Measurements from ENCODE around the gene PHOX2B.
"Not testable (repeated sequence)": the region's sequence is repeated elsewhere in the genome, so short reads cannot be mapped to it uniquely, and the experiment has no call there.

PHOX2B gene

DNA sequence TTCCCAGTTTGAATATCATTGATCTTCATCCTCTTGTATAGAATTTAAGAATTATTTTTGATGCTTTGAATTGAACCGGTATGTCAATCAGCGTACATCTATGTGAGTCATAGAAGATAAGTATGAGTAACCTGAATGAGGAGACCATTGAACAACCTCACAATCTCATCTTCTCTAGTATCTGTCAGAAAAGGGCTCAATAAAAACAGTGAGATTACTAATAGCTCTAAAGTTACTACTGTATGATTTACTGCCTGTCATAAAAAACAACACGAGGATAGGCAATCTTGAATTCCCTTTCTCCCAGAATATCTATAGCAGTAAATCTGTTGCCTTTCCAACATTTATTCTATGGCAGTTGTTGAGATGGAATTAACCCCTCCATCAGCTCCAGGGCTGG, 36.1 kb downstream of the PHOX2B start:
- peak; percentile 8 for DNase-seq (ENCODE audit: low read depth)

DNA sequence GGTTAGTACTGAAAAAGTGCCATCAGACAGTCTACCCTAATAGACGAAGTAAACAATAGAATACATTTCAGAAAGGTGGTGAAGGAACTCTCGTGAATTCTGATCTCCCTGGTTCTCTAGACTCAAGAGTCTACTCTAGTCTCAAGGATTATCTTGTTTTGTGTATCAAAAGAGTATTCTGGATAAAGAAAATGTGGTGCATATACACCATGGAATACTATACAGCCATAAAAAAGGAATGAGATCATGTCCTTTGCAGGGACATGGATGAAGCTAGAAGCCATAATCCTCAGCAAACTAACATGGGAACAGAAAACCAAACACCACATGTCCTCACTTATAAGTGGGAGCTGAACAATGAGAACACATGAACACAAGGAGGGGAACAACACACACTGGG, 36.9 kb downstream of the PHOX2B start:
- not testable (repeated sequence) for DNase-seq (ENCODE audit: low read depth)

DNA sequence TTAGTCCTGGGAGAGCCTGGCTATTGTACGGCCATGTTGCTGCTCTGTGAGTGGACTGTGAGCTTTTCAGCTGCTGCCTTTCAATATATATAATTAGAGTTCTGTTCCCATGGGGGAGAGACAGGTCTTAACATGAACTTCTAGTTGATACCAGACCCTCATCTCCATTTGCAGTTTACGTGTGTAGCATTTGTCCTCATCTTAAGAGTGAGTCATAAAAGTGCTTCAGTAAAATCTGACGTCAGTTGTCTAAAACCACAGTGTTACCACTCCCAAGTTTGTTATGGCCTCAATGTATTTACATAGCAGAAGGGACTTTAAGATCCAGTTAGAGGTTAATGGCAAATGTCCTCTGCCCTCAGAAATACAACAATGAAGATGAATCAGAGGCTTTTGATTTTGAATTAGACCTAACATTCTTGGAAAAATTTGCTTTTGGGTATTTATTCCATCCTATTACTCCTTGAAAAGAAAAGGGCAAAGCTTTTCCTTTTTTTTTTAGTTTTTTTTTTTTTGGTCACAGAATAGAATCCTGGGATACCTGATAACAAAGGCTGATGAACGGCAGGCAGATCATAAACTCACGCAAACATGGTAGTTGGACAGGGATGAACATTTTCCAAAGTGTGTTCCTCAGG, 38.6 kb downstream of the PHOX2B start:
- peak; percentile 68 for DNase-seq (ENCODE audit: low read depth)

DNA sequence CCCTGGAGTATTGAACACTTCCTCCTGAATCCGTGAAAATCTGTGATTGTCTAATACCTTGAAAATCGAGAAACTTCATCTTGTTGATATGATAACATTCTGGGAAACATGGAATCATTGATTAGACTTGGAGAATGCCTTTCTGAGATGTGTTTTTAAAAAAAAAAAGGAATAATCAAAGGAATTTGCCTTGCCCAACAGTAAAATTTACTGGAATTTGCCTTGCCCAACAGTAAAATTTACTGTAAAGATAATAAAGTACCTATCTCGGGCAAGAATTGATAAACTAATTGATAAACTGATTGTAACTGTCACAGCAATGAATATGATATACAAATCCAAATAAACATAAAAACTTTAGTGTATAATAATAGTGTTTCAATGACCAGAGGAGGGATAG, 44.7 kb downstream of the PHOX2B start:
- no peak for DNase-seq (ENCODE audit: low read depth)

DNA sequence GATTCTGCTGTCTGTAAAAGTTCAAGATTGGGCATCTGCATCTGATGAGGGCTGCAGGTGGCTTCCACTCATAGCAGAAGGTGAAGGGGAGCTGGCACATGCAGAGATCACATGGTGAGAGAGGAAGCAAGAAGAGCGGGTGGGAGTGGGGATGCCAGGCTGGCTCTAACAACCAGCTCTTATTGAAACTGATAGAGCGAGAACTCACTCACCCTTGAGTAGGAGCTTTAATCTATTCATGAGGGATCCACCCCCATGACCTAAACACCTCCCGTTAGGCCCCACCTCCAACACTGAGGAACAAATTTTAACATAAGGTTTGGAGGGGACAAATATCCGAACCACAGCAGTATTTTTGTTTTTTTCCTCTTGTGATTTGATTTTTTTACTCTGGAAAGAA, 45.8 kb downstream of the PHOX2B start:
- no peak for DNase-seq (ENCODE audit: low read depth)

DNA sequence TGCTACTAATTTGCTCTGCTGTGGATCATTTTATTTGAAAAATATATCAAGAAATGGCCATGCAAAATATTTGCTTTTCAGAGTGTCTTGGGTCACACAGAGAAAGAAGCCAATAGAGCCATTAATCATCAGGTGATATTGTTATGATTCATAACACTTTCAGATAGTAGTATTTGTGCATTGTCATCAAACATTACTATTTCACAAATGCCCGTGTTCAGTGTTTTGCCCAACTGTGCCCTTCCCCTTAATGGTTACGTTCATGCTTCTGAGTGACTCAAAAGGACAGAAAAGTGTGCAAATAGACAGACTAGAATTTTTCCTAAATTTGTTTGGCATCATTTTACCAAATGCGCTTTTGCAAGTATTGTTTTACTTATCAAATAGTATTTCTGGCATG, 46.5 kb downstream of the PHOX2B start:
- DNase-seq (ENCODE audit: low read depth) = no peak

DNA sequence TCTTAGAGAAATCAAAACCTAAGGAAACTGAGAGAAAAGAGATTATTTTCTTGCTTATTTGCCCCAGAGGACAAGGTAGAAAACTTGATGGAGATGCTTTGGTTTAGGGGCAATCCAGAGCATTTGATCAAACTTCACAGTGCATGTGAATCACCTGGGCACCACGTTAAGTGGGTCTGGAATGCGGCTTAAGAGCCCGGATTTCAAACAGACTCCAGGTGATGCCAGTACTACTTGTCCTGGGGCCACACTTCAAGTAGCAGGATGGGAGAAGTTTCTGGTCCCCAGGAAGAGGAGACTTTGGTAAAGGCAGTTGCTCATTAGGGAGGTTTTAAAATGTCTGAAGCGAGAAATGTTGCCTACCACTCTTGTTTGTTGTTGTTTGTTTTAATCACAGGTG, 51.8 kb downstream of the PHOX2B start:
- DNase-seq (ENCODE audit: low read depth) = no peak

DNA sequence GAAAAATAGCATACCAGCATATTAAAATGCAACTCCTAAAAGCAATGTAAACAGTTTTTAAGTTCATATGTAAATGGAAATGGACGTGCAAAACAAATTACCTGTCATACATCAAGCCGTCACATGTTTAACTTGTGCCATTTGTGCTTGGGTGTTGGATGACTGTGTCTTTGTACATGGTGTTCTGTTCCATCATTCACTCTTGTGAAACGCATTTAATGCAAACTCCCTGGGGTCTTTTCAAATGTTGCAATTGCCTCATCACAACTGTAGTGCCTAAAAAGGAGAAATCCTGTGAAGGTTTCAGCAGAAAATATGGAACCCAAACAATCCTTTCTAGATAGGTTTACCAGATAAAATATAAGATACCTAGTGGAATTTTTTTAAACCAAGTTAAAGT, 52.4 kb downstream of the PHOX2B start:
- DNase-seq (ENCODE audit: low read depth) = peak; percentile 77
